Measurements from ENCODE around the gene DNAJB6.

The DNAJB6 gene

GRCh38 chr7:157419035-157419293, 82.2 kb downstream of the DNAJB6 start:
- no peak for DNase-seq
- Histone ChIP-seq H3K4me2 (ENCODE audit: low read length) (no peak overlapping the region), H3K4ac (ENCODE audit: low read depth, low read length) (no peak overlapping the region), H4K8ac (ENCODE audit: low read depth, low read length) (no peak overlapping the region), H2BK5ac (ENCODE audit: low read length) (no peak overlapping the region), H3K27ac (ENCODE audit: low read depth, low read length) (no peak overlapping the region), H2BK15ac (replicated peaks; ENCODE audit: low read depth) (no peak overlapping the region), H3K36me3 (ENCODE audit: control insufficient read depth, insufficient read depth, low read length) (peaks cover 9% of the 10 kb centered on the region), H3K4me3 (ENCODE audit: low read length) (no peak overlapping the region), H2AK5ac (ENCODE audit: low read length) (no peak overlapping the region), H3K23ac (ENCODE audit: low read length) (no peak overlapping the region), H3K56ac (ENCODE audit: low read length) (no peak overlapping the region), H2BK120ac (ENCODE audit: low read depth, low read length) (no peak overlapping the region), H3K9ac (ENCODE audit: low read length) (no peak overlapping the region), H3K18ac (ENCODE audit: low read length) (no peak overlapping the region), H3K27me3 (ENCODE audit: insufficient read depth, low read length, poor library complexity) (no peaks in the 10 kb centered on the region), H3K79me2 (ENCODE audit: control insufficient read depth, insufficient read depth, low read length) (no peaks in the 10 kb centered on the region), H4K5ac (ENCODE audit: low read length) (no peak overlapping the region), H3K79me1 (ENCODE audit: low read length) (peaks cover 7% of the 10 kb centered on the region), H3K4me1 (ENCODE audit: control insufficient read depth, low read depth, low read length) (no peaks in the 10 kb centered on the region)
- no CpG with 5 or more reads among the region's 8 CpGs for WGBS (ENCODE audit: extremely low coverage, insufficient coverage, low lambda C conversion rate)

DNA sequence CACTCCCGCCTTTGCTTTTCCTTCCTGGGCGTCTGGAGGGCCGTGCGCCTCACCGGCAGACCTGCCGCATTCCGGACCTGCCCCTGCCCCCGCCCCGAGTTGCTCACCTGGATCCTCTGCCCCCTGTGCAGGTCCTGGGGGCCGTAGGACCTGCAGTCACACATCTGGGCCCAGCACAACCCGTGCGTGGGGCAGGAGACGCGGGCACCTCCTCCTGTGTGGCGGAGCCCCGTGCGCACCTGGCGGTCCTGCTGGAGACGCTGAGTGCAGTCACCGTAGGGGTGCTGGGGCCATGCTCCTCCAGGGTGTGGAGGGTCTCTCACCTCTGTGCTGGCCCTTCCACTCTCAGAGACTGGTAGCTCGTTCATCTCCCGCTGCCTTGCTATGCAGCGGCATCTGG, 85.5 kb downstream of the DNAJB6 start:
- Histone ChIP-seq H3K23ac (ENCODE audit: low read length) (no peak overlapping the region), H3K79me1 (ENCODE audit: low read length) (no peaks in the 10 kb centered on the region), H4K5ac (ENCODE audit: low read length) (no peak overlapping the region), H2AK5ac (ENCODE audit: low read length) (no peak overlapping the region), H3K18ac (ENCODE audit: low read length) (no peak overlapping the region), H2BK120ac (ENCODE audit: low read depth, low read length) (no peak overlapping the region), H2BK5ac (ENCODE audit: low read length) (no peak overlapping the region), H3K4ac (ENCODE audit: low read depth, low read length) (no peak overlapping the region), H3K27ac (ENCODE audit: low read depth, low read length) (no peak overlapping the region), H3K4me2 (ENCODE audit: low read length) (no peak overlapping the region), H2BK15ac (replicated peaks; ENCODE audit: low read depth) (no peak overlapping the region), H3K36me3 (ENCODE audit: control insufficient read depth, insufficient read depth, low read length) (peaks cover 1% of the 10 kb centered on the region), H3K4me3 (ENCODE audit: low read length) (no peak overlapping the region), H3K56ac (ENCODE audit: low read length) (no peak overlapping the region), H3K9ac (ENCODE audit: low read length) (no peak overlapping the region), H4K8ac (ENCODE audit: low read depth, low read length) (no peak overlapping the region), H3K79me2 (ENCODE audit: control insufficient read depth, insufficient read depth, low read length) (no peaks in the 10 kb centered on the region), H3K4me1 (ENCODE audit: control insufficient read depth, low read depth, low read length) (no peaks in the 10 kb centered on the region), H3K27me3 (ENCODE audit: insufficient read depth, low read length, poor library complexity) (no peaks in the 10 kb centered on the region)
- DNase-seq: no peak
- no CpG with 5 or more reads among the region's 23 CpGs for WGBS (ENCODE audit: extremely low coverage, insufficient coverage, low lambda C conversion rate)

GRCh38 chr7:157423348-157423747, 86.5 kb downstream of the DNAJB6 start:
- Histone ChIP-seq H3K79me2 (ENCODE audit: control insufficient read depth, insufficient read depth, low read length) (no peaks in the 10 kb centered on the region), H3K23ac (ENCODE audit: low read length) (no peak overlapping the region), H3K79me1 (ENCODE audit: low read length) (no peaks in the 10 kb centered on the region), H3K18ac (ENCODE audit: low read length) (no peak overlapping the region), H4K5ac (ENCODE audit: low read length) (no peak overlapping the region), H3K27ac (ENCODE audit: low read depth, low read length) (no peak overlapping the region), H3K56ac (ENCODE audit: low read length) (no peak overlapping the region), H4K8ac (ENCODE audit: low read depth, low read length) (no peak overlapping the region), H3K4ac (ENCODE audit: low read depth, low read length) (no peak overlapping the region), H2BK15ac (replicated peaks; ENCODE audit: low read depth) (no peak overlapping the region), H2BK5ac (ENCODE audit: low read length) (no peak overlapping the region), H3K4me2 (ENCODE audit: low read length) (no peak overlapping the region), H2AK5ac (ENCODE audit: low read length) (no peak overlapping the region), H2BK120ac (ENCODE audit: low read depth, low read length) (no peak overlapping the region), H3K4me1 (ENCODE audit: control insufficient read depth, low read depth, low read length) (no peaks in the 10 kb centered on the region), H3K27me3 (ENCODE audit: insufficient read depth, low read length, poor library complexity) (no peaks in the 10 kb centered on the region), H3K36me3 (ENCODE audit: control insufficient read depth, insufficient read depth, low read length) (no peaks in the 10 kb centered on the region), H3K9ac (ENCODE audit: low read length) (no peak overlapping the region), H3K4me3 (ENCODE audit: low read length) (no peak overlapping the region)
- no peak for DNase-seq
- WGBS (ENCODE audit: extremely low coverage, insufficient coverage, low lambda C conversion rate): no CpG with 5 or more reads among the region's 12 CpGs

GRCh38 chr7:157423886-157424565, 87.2 kb downstream of the DNAJB6 start:
- H3K56ac ChIP-seq (ENCODE audit: low read length): no peak overlapping the region

DNA sequence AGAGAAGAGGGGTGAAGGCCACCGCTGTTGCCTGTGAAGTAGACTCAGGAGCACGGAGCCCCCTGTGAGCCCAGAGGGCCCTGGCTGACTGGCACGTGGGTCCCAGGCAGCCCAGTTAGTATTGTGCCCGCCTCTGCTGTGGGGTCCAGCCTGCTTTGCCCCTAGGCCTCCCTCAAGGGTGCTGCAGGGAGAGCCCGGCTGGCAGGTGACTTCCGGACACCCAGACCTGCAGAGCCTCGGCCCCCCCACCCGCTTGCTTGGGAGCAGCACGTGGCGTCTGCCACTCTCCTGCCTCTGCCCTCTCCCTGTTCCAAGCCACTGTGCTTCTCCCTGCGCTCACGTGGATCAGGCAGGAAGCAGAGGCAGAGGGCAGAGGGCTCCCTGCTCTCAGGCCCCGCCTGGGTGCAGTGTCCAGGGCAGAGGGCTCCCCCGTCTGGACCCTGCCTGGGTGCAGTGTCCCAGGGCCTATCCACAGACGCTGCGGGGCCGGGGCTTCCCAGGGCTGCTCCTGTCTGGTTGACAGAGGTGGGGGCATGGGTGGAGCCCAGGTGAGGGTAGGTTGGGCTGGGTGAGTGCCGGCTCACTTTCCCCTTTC, 88.4 kb downstream of the DNAJB6 start:
- Histone ChIP-seq H3K79me2 (ENCODE audit: control insufficient read depth, insufficient read depth, low read length) (no peaks in the 10 kb centered on the region), H2BK15ac (replicated peaks; ENCODE audit: low read depth) (no peak overlapping the region), H3K4me2 (ENCODE audit: low read length) (no peak overlapping the region), H3K18ac (ENCODE audit: low read length) (no peak overlapping the region), H3K23ac (ENCODE audit: low read length) (no peak overlapping the region), H3K9ac (ENCODE audit: low read length) (no peak overlapping the region), H4K8ac (ENCODE audit: low read depth, low read length) (no peak overlapping the region), H3K27ac (ENCODE audit: low read depth, low read length) (no peak overlapping the region), H2BK120ac (ENCODE audit: low read depth, low read length) (no peak overlapping the region), H2BK5ac (ENCODE audit: low read length) (no peak overlapping the region), H3K79me1 (ENCODE audit: low read length) (no peaks in the 10 kb centered on the region), H3K36me3 (ENCODE audit: control insufficient read depth, insufficient read depth, low read length) (no peaks in the 10 kb centered on the region), H3K27me3 (ENCODE audit: insufficient read depth, low read length, poor library complexity) (no peaks in the 10 kb centered on the region), H2AK5ac (ENCODE audit: low read length) (no peak overlapping the region), H4K5ac (ENCODE audit: low read length) (no peak overlapping the region), H3K56ac (ENCODE audit: low read length) (no peak overlapping the region), H3K4ac (ENCODE audit: low read depth, low read length) (no peak overlapping the region), H3K4me1 (ENCODE audit: control insufficient read depth, low read depth, low read length) (no peaks in the 10 kb centered on the region), H3K4me3 (ENCODE audit: low read length) (no peak overlapping the region)
- DNase-seq: no peak
- no CpG with 5 or more reads among the region's 18 CpGs for WGBS (ENCODE audit: extremely low coverage, insufficient coverage, low lambda C conversion rate)

More at GRCh38 chr7:157423886-157424565, 87.2 kb downstream of the DNAJB6 start:
- DNase-seq: no peak
- H2BK15ac ChIP-seq (replicated peaks; ENCODE audit: low read depth): no peak overlapping the region
- no peak overlapping the region for H3K4me3 ChIP-seq (ENCODE audit: low read length)
- no peaks in the 10 kb centered on the region for H3K79me1 ChIP-seq (ENCODE audit: low read length)
- no peak overlapping the region for H4K8ac ChIP-seq (ENCODE audit: low read depth, low read length)
- no peak overlapping the region for H4K5ac ChIP-seq (ENCODE audit: low read length)
- H3K4ac ChIP-seq (ENCODE audit: low read depth, low read length): no peak overlapping the region
- H3K27ac ChIP-seq (ENCODE audit: low read depth, low read length): no peak overlapping the region
- H2BK5ac ChIP-seq (ENCODE audit: low read length): no peak overlapping the region
- H3K27me3 ChIP-seq (ENCODE audit: insufficient read depth, low read length, poor library complexity): no peaks in the 10 kb centered on the region
- H3K18ac ChIP-seq (ENCODE audit: low read length): no peak overlapping the region
- H3K9ac ChIP-seq (ENCODE audit: low read length): no peak overlapping the region
- H2AK5ac ChIP-seq (ENCODE audit: low read length): no peak overlapping the region
- H3K79me2 ChIP-seq (ENCODE audit: control insufficient read depth, insufficient read depth, low read length): no peaks in the 10 kb centered on the region
- H3K4me2 ChIP-seq (ENCODE audit: low read length): no peak overlapping the region
- no peaks in the 10 kb centered on the region for H3K36me3 ChIP-seq (ENCODE audit: control insufficient read depth, insufficient read depth, low read length)
- no peaks in the 10 kb centered on the region for H3K4me1 ChIP-seq (ENCODE audit: control insufficient read depth, low read depth, low read length)
- H3K23ac ChIP-seq (ENCODE audit: low read length): no peak overlapping the region
- no CpG with 5 or more reads among the region's 31 CpGs for WGBS (ENCODE audit: extremely low coverage, insufficient coverage, low lambda C conversion rate)
- no peak overlapping the region for H2BK120ac ChIP-seq (ENCODE audit: low read depth, low read length)

GRCh38 chr7:157425761-157426160, 89.0 kb downstream of the DNAJB6 start:
- Histone ChIP-seq H3K27me3 (ENCODE audit: insufficient read depth, low read length, poor library complexity) (no peaks in the 10 kb centered on the region), H3K4me2 (ENCODE audit: low read length) (no peak overlapping the region), H3K79me2 (ENCODE audit: control insufficient read depth, insufficient read depth, low read length) (no peaks in the 10 kb centered on the region), H3K4ac (ENCODE audit: low read depth, low read length) (no peak overlapping the region), H3K9ac (ENCODE audit: low read length) (no peak overlapping the region), H3K4me1 (ENCODE audit: control insufficient read depth, low read depth, low read length) (no peaks in the 10 kb centered on the region), H2AK5ac (ENCODE audit: low read length) (no peak overlapping the region), H2BK15ac (replicated peaks; ENCODE audit: low read depth) (no peak overlapping the region), H3K27ac (ENCODE audit: low read depth, low read length) (no peak overlapping the region), H4K8ac (ENCODE audit: low read depth, low read length) (no peak overlapping the region), H3K56ac (ENCODE audit: low read length) (no peak overlapping the region), H3K79me1 (ENCODE audit: low read length) (no peaks in the 10 kb centered on the region), H3K4me3 (ENCODE audit: low read length) (no peak overlapping the region), H3K23ac (ENCODE audit: low read length) (no peak overlapping the region), H4K5ac (ENCODE audit: low read length) (no peak overlapping the region), H3K18ac (ENCODE audit: low read length) (no peak overlapping the region), H2BK120ac (ENCODE audit: low read depth, low read length) (no peak overlapping the region), H3K36me3 (ENCODE audit: control insufficient read depth, insufficient read depth, low read length) (no peaks in the 10 kb centered on the region), H2BK5ac (ENCODE audit: low read length) (no peak overlapping the region)
- WGBS (ENCODE audit: extremely low coverage, insufficient coverage, low lambda C conversion rate): no CpG with 5 or more reads among the region's 19 CpGs
- DNase-seq: no peak
